GM18951 (cell line): ENCODE data around the gene FGF14.

ENCODE experiments used
- POLR2A ChIP-seq: IDR thresholded peaks from 4 replicates; pipeline ENCODE4 v1.6.1; 2011; ENCODE audit warnings: mild to moderate bottlenecking; ENCODE audit not compliant: insufficient read length, insufficient read depth; ENCODE audit errors: extremely low read depth
- in situ Hi-C: fragments of 300-500 bp; cut with MboI; formaldehyde crosslinking; loops from one replicate; pipeline ENCODE4 v1.12.0; 2022; ENCODE audit warnings: low sequenced_read_pairs, mixed read lengths, inconsistent platforms; ENCODE audit not compliant: unreplicated experiment

The FGF14 gene

DNA sequence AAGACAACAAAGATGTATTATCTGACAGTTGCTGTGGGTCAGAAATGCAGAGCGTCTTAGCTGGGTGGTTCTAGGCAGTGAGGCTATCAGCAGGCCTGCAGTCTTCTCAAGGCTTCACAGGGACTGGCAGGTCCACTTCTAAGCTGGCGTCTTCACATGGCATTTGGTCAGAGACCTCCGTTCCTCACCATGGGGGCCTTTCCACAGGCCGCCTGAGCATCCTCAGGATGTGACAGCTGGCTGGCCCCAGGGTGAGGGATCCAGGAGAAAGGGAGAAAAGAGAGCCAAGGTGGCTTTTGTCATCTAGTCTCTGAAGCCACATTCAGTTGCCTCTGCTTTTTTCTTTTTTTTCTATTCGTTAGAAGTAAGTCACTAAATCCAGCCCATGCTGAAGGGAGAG lies 50.3 kb downstream of the FGF14 start:
- in situ Hi-C loops = no loop called here
- no peak for TF ChIP-seq POLR2A

GRCh38 chr13:102347490-102347889 lies 54.4 kb downstream of the FGF14 start:
- TF ChIP-seq POLR2A = no peak
- in situ Hi-C loops = no loop called here

- in situ Hi-C loops = no loop called here
- TF ChIP-seq POLR2A = no peak
Observed at GRCh38 chr13:102346769-102347168, 55.1 kb downstream of the FGF14 start.

DNA sequence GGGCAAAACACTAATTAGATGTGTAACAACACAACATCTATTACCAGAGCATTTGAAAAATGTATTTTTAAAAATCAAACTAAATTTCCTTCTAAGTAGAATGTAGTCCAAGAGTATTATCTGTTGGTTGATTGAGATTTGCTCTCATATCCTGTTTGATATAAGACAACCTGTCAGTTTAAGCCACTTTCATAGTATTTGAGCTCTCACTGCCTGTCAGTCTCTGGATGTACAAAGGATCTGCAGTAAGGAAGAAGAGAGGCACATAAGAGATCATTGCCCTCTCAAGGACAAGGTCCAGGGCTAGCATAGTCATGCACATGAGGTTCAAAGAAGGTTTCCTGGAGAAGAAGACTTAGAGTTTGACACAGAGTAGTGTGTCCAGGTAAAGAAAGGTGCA lies 57.4 kb downstream of the FGF14 start:
- no peak for TF ChIP-seq POLR2A
- in situ Hi-C loops = no loop called here

- TF ChIP-seq POLR2A = no peak
- in situ Hi-C loops = no loop called here
Observed at GRCh38 chr13:102333320-102334198, 68.3 kb downstream of the FGF14 start.

- in situ Hi-C loops = no loop called here
- no peak for TF ChIP-seq POLR2A
Observed at GRCh38 chr13:102328909-102329308, 72.9 kb downstream of the FGF14 start.

DNA sequence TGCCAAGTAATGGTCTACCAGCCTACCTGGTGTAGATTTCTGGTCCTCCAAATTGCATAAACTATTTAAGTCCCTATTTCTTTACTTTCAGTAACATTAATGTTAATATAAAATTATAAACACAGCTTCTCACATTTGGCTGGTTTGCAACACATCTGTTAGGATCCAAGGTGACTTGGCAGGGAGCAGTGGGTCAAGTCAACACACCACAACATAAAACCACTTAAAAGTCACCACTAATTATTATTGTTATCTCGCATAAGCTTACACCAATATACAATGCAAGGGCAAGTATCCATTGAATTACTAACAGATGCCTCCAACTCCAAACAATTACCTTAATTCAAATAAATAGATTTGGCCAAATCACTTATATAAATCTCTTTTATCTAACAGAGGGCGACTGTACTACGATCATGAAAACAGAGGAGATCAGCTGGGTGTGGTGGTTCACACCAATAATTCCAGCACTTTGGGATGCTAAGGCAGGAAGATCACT lies 74.7 kb downstream of the FGF14 start:
- TF ChIP-seq POLR2A = no peak
- in situ Hi-C loops = no loop called here

GRCh38 chr13:102326381-102327118 lies 75.3 kb downstream of the FGF14 start:
- in situ Hi-C loops = no loop called here
- no peak for TF ChIP-seq POLR2A

DNA sequence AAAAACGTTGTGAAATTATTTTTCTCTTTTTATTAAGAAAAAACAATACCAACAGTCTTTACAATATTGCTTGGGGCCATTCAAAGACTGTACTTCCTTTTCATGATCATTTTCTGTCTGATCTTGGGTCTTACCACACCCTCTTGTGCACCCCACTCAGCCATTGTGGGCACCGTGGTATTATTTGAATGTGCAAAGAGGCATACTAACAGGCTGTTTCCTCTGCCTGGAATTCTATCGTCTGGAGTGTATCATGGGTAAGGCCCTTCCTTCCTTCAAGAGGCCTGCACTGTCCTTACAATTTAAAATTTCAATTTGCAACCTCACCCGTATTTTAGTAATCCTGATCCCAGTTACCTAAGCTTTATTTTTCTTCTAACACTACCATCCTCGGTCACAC lies 76.5 kb downstream of the FGF14 start:
- in situ Hi-C loops = no loop called here
- TF ChIP-seq POLR2A = no peak

DNA sequence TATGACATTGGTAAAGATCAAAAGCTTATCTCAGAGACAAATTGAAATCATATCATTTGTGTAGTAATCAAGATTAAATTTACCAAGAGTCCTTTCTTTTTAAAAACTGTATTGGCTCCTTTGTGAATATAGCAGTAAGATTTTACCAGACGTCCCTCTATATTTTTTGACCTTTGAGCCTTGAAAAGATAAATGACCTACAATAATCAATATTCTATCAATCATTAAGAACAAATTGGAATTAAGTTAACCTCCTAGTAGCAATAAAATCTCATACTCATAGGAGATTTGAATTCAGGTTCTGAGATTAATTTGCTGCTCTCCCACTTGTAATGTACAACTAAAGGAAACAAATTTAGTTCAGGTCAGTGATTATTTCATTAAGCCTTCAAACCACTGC lies 78.3 kb downstream of the FGF14 start:
- in situ Hi-C loops = no loop called here
- no peak for TF ChIP-seq POLR2A

DNA sequence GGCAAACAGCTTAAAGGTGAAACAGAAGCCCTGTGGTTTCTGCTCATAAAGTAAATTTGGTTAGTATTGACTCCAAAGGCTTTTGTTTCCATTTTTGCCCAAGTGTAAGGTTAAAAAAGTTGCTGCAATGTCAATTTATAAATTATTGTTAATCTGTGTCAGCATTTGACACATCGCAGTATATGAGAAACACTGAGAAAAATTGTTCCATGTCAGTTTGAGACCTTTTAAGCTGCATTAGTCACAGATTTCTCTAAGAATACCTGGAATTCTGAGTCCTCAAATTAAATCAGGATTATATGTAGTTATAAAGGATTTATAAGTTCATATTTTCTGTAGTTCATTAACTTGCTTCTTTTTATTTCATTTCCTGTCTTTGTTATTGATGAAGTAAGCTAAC lies 78.8 kb downstream of the FGF14 start:
- in situ Hi-C loops = no loop called here

DNA sequence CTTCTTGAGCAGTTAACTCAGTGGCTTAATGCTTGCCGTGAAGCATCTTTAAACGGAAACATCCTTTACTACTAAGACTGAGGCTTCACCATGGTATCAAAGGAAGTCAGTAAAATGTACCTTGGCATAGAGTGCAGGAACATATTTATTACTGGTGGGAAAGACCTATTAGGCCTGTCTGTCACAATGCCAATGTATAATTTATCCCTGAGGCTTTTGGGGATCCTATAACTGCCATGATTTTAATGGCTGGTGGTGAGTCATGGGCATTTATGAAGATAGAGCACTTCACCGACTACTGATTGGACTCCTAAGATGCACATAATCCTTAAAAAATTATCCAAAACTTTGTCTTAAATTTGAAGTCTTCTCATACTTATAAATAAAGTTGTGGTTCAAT lies 79.6 kb downstream of the FGF14 start:
- in situ Hi-C loops = no loop called here
- TF ChIP-seq POLR2A = no peak

More for the DNA sequence above, 78.8 kb downstream of the FGF14 start:
- TF ChIP-seq POLR2A = no peak

DNA sequence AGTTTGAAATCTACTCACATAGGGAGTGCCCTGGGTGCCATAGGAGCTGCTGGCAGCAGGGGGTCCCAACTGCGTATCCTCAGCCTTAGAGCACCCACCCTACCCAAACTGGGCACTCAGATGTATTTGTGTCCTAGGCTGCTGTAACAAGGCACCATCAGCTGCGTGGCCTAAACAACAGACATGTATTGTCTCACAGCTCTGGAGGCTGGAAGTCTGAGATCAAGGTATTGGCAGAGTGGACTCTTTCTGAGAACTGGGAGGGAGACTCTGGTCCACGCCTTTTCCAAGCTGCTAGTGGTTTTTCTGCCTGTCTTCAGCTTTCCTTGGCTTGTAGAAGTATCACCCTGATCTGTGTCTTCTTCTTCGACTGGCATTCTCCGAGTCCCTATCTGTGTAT lies 83.6 kb downstream of the FGF14 start:
- in situ Hi-C loops = no loop called here
- no peak for TF ChIP-seq POLR2A

GRCh38 chr13:102317593-102317992 lies 84.3 kb downstream of the FGF14 start:
- in situ Hi-C loops = no loop called here
- no peak for TF ChIP-seq POLR2A
